ENCODE data around the gene MYO1A. TPM values are rescaled to one million over a fixed set of nuclear protein-coding genes. Genes with fewer than 3 reads are reported as not detected.

Gene MYO1A
- total and polyA plus RNA-seq, 7 experiments from 2014 or later = 0.56 to 2.3 (median 1.8) TPM

DNA sequence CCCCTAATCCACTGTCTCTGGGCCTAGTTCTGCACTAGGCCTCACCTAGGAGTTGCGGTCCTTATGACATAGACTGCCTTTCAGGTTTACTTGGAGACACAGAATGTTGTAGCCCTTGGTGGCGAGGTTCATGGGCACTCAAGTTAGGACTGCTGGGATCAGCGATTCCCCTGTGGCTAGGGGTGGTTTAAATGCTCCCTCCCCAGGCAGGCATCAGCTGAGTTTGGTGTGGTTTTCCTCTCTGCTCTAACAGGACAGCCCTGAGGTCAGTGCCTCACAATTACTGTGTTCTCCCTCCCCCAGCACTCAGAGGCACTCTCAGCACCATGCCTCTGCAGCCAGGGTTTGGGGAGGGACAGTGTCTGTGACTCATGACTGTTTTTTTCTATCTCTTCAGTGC, 70.3 kb downstream of the MYO1A start:
- Histone ChIP-seq H3K36me3 (ENCODE audit: control insufficient read depth in 2 of 3, insufficient read depth in 3 of 3, low read length in 3 of 3) (no peaks in the 10 kb centered on the region), H3K4me3 (ENCODE audit: low read length) (no peak overlapping the region), H3K9me3 (ENCODE audit: control insufficient read depth in 2 of 3, low read length in 3 of 3) (no peaks in the 10 kb centered on the region), H3K4me1 (ENCODE audit: control insufficient read depth in 2 of 2, insufficient read depth in 2 of 2, low read length in 2 of 2) (no peaks in the 10 kb centered on the region), H3K27me3 (ENCODE audit: control insufficient read depth in 2 of 2, insufficient read depth in 2 of 2, low read length in 2 of 2) (no peaks in the 10 kb centered on the region), H3K27ac (ENCODE audit: low read depth, low read length) (no peak overlapping the region)
- peaks cover 0 to 4% (median 0%) of the 10 kb centered on the region in 5 donors for H3K27me3 Mint-ChIP-seq
- H3K27ac Mint-ChIP-seq = no peak overlapping the region
- peaks cover 0 to 7% (median 0%) of the 10 kb centered on the region in 7 donors for H3K4me1 Mint-ChIP-seq
- ATAC-seq (no peak), DNase-seq (no peak)
- intact Hi-C loops (cut with micrococcal nuclease) = no loop called here
- ChIA-PET POLR2A (no interaction called here), CTCF (interaction anchor here (0.6 kb wide), 1 partner anchor 267 kb away, joined by 3 read pairs; no protein-coding TSS in a partner anchor)
- H3K4me3 Mint-ChIP-seq = no peak overlapping the region
- peaks cover 0 to 17% (median 0%) of the 10 kb centered on the region in 5 donors for H3K36me3 Mint-ChIP-seq
- H3K9me3 Mint-ChIP-seq = peaks cover 0 to 6% (median 0%) of the 10 kb centered on the region in 11 donors

Other genes starting within 250 kb of the MYO1A start
- not detected for gene SDR9C7, start 115.7 kb downstream of the MYO1A start, total RNA-seq
- not detected for gene SDR9C7, start 115.7 kb downstream of the MYO1A start, polyA plus RNA-seq
- gene RDH16, start 92.5 kb downstream of the MYO1A start, total RNA-seq = 1 to 10 TPM in 3 of 5 experiments, under 1 TPM in 2; 0.44 to 2.0 (median 1.2) TPM
- gene RDH16, start 92.5 kb downstream of the MYO1A start, polyA plus RNA-seq = under 1 TPM; 0.19 to 0.22 TPM
- 10 to 100 TPM in 3 of 5 experiments, 1 to 10 TPM in 2; 5.8 to 12.9 (median 10.7) TPM for gene ZBTB39, start 43.6 kb downstream of the MYO1A start, total RNA-seq
- gene ZBTB39, start 43.6 kb downstream of the MYO1A start, polyA plus RNA-seq = 1 to 10 TPM; 2.2 to 3.2 TPM
- 1 to 10 TPM in 1 of 5 experiments, under 1 TPM in 3, not detected in 1; 0.49 to 1.1 (median 0.74) TPM for gene TAC3, start 33.6 kb downstream of the MYO1A start, total RNA-seq
- not detected for gene TAC3, start 33.6 kb downstream of the MYO1A start, polyA plus RNA-seq
- gene NEMP1, start 28.7 kb upstream of the MYO1A start, total RNA-seq = 10 to 100 TPM; 13.1 to 47.6 (median 29.3) TPM
- gene NEMP1, start 28.7 kb upstream of the MYO1A start, polyA plus RNA-seq = 1 to 10 TPM; 2.9 to 7.4 TPM
- 10 to 100 TPM in 3 of 5 experiments, 1 to 10 TPM in 2; 5.7 to 22.4 (median 15.5) TPM for gene NAB2, start 39.0 kb upstream of the MYO1A start, total RNA-seq
- gene NAB2, start 39.0 kb upstream of the MYO1A start, polyA plus RNA-seq = 1 to 10 TPM in 1 of 2 donors, under 1 TPM in 1; 0.46 to 2.8 TPM
- 100 to 1,000 TPM; 206 to 403 (median 294) TPM for gene STAT6, start 61.2 kb upstream of the MYO1A start, total RNA-seq
- gene STAT6, start 61.2 kb upstream of the MYO1A start, polyA plus RNA-seq = 100 to 1,000 TPM in 1 of 2 donors, 10 to 100 TPM in 1; 99.3 to 104 TPM
- gene LRP1, start 78.4 kb upstream of the MYO1A start, total RNA-seq = 100 to 1,000 TPM in 1 of 5 experiments, 10 to 100 TPM in 3, under 1 TPM in 1; 0.58 to 119 (median 14.8) TPM
- 1 to 10 TPM in 1 of 2 donors, under 1 TPM in 1; 0.72 to 1.2 TPM for gene LRP1, start 78.4 kb upstream of the MYO1A start, polyA plus RNA-seq
- not detected for gene LRP1-AS, start 97.5 kb upstream of the MYO1A start, total RNA-seq
- not detected for gene LRP1-AS, start 97.5 kb upstream of the MYO1A start, polyA plus RNA-seq
- gene NXPH4, start 166.7 kb upstream of the MYO1A start, total RNA-seq = under 1 TPM in 1 of 5 experiments, not detected in 4; 0.31 TPM
- gene NXPH4, start 166.7 kb upstream of the MYO1A start, polyA plus RNA-seq = not detected
- gene SHMT2, start 179.6 kb upstream of the MYO1A start, total RNA-seq = 100 to 1,000 TPM in 1 of 5 experiments, 10 to 100 TPM in 4; 21.7 to 175 (median 36.1) TPM
- gene SHMT2, start 179.6 kb upstream of the MYO1A start, polyA plus RNA-seq = 10 to 100 TPM; 29.7 to 40.4 TPM
- gene STAC3, start 201.1 kb upstream of the MYO1A start, total RNA-seq = 1 to 10 TPM; 2.5 to 7.3 (median 5.6) TPM
- gene STAC3, start 201.1 kb upstream of the MYO1A start, polyA plus RNA-seq = not detected